SU-DHL-6 (cell line): ENCODE measurements around the gene DDX41.

ENCODE experiments used
- EZH2phosphoT487 ChIP-seq: fragments of 200-600 bp; sonication (generic), shearing (Covaris generic); conservative IDR thresholded peaks from 2 replicates; pipeline ENCODE4 v1.6.1; 2018; ENCODE audit warnings: mild to moderate bottlenecking, antibody characterized with exemption, low read length, moderate library complexity, mixed read lengths
- TF ChIP-seq, protein P1 (sequence below): fragments of 200-600 bp; sonication (generic); IDR thresholded peaks from one replicate; pipeline ENCODE4 v1.5.1; 2017; ENCODE audit warnings: antibody characterized with exemption, mild to moderate bottlenecking, low read length, moderate library complexity; ENCODE audit not compliant: insufficient read depth, poor library complexity, severe bottlenecking

DNA sequence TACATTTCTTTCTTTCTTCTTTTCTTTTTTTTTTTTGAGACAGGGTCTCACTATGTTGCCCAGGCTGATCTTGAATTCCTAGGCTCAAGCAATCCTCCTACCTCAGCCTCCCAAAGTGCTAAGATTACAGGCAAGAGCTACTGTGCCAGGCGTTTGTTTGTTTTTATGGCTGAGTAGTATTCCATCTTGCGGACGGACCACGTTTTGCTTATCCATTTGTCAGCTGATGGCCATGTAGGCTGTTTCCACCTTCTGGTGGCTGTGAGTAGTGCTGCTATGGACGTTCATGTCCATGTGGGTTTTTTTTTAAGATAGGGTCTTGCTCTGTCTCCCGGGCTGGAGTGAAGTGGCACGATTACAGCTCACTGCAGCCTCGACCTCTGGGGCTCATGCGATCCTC is 9.6 kb downstream of the DDX41 start:
- TF ChIP-seq, protein P1, sequence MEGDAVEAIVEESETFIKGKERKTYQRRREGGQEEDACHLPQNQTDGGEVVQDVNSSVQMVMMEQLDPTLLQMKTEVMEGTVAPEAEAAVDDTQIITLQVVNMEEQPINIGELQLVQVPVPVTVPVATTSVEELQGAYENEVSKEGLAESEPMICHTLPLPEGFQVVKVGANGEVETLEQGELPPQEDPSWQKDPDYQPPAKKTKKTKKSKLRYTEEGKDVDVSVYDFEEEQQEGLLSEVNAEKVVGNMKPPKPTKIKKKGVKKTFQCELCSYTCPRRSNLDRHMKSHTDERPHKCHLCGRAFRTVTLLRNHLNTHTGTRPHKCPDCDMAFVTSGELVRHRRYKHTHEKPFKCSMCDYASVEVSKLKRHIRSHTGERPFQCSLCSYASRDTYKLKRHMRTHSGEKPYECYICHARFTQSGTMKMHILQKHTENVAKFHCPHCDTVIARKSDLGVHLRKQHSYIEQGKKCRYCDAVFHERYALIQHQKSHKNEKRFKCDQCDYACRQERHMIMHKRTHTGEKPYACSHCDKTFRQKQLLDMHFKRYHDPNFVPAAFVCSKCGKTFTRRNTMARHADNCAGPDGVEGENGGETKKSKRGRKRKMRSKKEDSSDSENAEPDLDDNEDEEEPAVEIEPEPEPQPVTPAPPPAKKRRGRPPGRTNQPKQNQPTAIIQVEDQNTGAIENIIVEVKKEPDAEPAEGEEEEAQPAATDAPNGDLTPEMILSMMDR, result no peak
- TF ChIP-seq EZH2phosphoT487, result no peak
